ENCODE measurements around the gene YPEL1.
"Not testable (repeated sequence)": the region's sequence is repeated elsewhere in the genome, so short reads cannot be mapped to it uniquely, and the experiment has no call there.

YPEL1 gene

GRCh38 chr22:21725956-21726649, 9.5 kb downstream of the YPEL1 start:
- DNase-seq (ENCODE audit: low read depth), result no peak
- TF ChIP-seq CTCF (conservative IDR thresholded peaks at IDR 0.05; ENCODE audit: control insufficient read depth, insufficient read depth, low read depth, low read length), result no peak
- H3K4me3 ChIP-seq (ENCODE audit: control insufficient read depth, low read depth, low read length), result no peak overlapping the region

- not testable (repeated sequence) for H3K4me3 ChIP-seq (ENCODE audit: control insufficient read depth, low read depth, low read length); DNase-seq (ENCODE audit: low read depth)
Observed at GRCh38 chr22:21724496-21724895, 11.1 kb downstream of the YPEL1 start.

- H3K4me3 ChIP-seq (ENCODE audit: control insufficient read depth, low read depth, low read length); DNase-seq (ENCODE audit: low read depth): not testable (repeated sequence)
Observed at GRCh38 chr22:21721195-21721852, 14.3 kb downstream of the YPEL1 start.

- DNase-seq (ENCODE audit: low read depth); H3K4me3 ChIP-seq (ENCODE audit: control insufficient read depth, low read depth, low read length): not testable (repeated sequence)
Observed at GRCh38 chr22:21720191-21720859, 15.3 kb downstream of the YPEL1 start.

GRCh38 chr22:21719024-21719423, 16.6 kb downstream of the YPEL1 start:
- no peak overlapping the region for H3K4me3 ChIP-seq (ENCODE audit: control insufficient read depth, low read depth, low read length)
- TF ChIP-seq CTCF (conservative IDR thresholded peaks at IDR 0.05; ENCODE audit: control insufficient read depth, insufficient read depth, low read depth, low read length), result no peak
- no peak for DNase-seq (ENCODE audit: low read depth)

- no peak overlapping the region for H3K4me3 ChIP-seq (ENCODE audit: control insufficient read depth, low read depth, low read length)
- no peak for TF ChIP-seq CTCF (conservative IDR thresholded peaks at IDR 0.05; ENCODE audit: control insufficient read depth, insufficient read depth, low read depth, low read length)
- DNase-seq (ENCODE audit: low read depth), result no peak
Observed at GRCh38 chr22:21718499-21718898, 17.1 kb downstream of the YPEL1 start.

GRCh38 chr22:21716395-21717122, 19.0 kb downstream of the YPEL1 start:
- H3K4me3 ChIP-seq (ENCODE audit: control insufficient read depth, low read depth, low read length); DNase-seq (ENCODE audit: low read depth): not testable (repeated sequence)

- H3K4me3 ChIP-seq (ENCODE audit: control insufficient read depth, low read depth, low read length), result no peak overlapping the region
- DNase-seq (ENCODE audit: low read depth), result no peak
- no peak for TF ChIP-seq CTCF (conservative IDR thresholded peaks at IDR 0.05; ENCODE audit: control insufficient read depth, insufficient read depth, low read depth, low read length)
Observed at GRCh38 chr22:21714786-21715185, 20.8 kb downstream of the YPEL1 start.

All from fibroblast of mammary gland (primary cell).